ENCODE data around the gene CTNND2.

DNA sequence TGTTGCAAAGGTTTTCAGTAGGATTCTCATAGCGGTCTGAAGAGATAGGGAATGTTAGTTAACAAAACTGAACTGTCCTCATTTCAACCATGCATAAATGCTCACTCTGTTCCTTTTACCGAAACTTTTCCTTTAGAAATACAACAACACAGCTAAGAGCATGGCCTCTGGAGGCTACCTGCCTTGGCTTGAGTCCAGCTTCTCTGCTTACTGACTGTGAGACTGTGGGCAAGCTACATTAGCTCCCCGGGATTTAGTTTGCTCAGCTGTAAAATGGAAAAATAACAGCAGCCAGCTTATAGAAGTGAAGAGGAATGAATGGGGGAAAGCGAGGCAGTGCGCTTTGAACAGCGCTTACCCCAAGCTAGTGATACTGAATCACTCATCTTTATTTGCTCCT is 635.4 kb downstream of the CTNND2 start:
- no peak for TF ChIP-seq EP300 (IDR thresholded peaks at IDR 0.05)
- no peak for TF ChIP-seq POLR2A (IDR thresholded peaks at IDR 0.05; ENCODE audit: low read depth)

Data from esophagus muscularis mucosa (tissue), 2 donors.